Measurements from ENCODE around the gene CDK4.
"Not testable (repeated sequence)": the region's sequence is repeated elsewhere in the genome, so short reads cannot be mapped to it uniquely, and the experiment has no call there.

Gene CDK4

GRCh38 chr12:57724936-57725740 is 27.0 kb downstream of the CDK4 start:
- DNase-seq (ENCODE audit: low read depth), result no peak

- DNase-seq (ENCODE audit: low read depth), result no peak
Observed at GRCh38 chr12:57724003-57724935, 27.8 kb downstream of the CDK4 start.

- DNase-seq (ENCODE audit: low read depth), result no peak
Observed at GRCh38 chr12:57723630-57723962, 28.5 kb downstream of the CDK4 start.

- no peak for DNase-seq (ENCODE audit: low read depth)
Observed at GRCh38 chr12:57722716-57723629, 29.1 kb downstream of the CDK4 start.

GRCh38 chr12:57721846-57722608 is 30.1 kb downstream of the CDK4 start:
- DNase-seq (ENCODE audit: low read depth), result not testable (repeated sequence)

GRCh38 chr12:57720606-57721595 is 31.2 kb downstream of the CDK4 start:
- DNase-seq (ENCODE audit: low read depth), result no peak

GRCh38 chr12:57719777-57720605 is 32.1 kb downstream of the CDK4 start:
- no peak for DNase-seq (ENCODE audit: low read depth)

GRCh38 chr12:57718641-57719528 is 33.2 kb downstream of the CDK4 start:
- DNase-seq (ENCODE audit: low read depth), result no peak

- DNase-seq (ENCODE audit: low read depth), result no peak
Observed at GRCh38 chr12:57717846-57718640, 34.1 kb downstream of the CDK4 start.

GRCh38 chr12:57717131-57717530 is 35.0 kb downstream of the CDK4 start:
- DNase-seq (ENCODE audit: low read depth), result no peak

GRCh38 chr12:57716305-57716704 is 35.8 kb downstream of the CDK4 start:
- no peak for DNase-seq (ENCODE audit: low read depth)

- DNase-seq (ENCODE audit: low read depth), result no peak
Observed at GRCh38 chr12:57715786-57716185, 36.3 kb downstream of the CDK4 start.

- not testable (repeated sequence) for DNase-seq (ENCODE audit: low read depth)
Observed at GRCh38 chr12:57715036-57715748, 36.9 kb downstream of the CDK4 start.

GRCh38 chr12:57713209-57713608 is 38.9 kb downstream of the CDK4 start:
- DNase-seq (ENCODE audit: low read depth), result no peak

- DNase-seq (ENCODE audit: low read depth), result no peak
Observed at GRCh38 chr12:57712701-57713100, 39.4 kb downstream of the CDK4 start.

GRCh38 chr12:57708296-57708695 is 43.8 kb downstream of the CDK4 start:
- no peak for DNase-seq (ENCODE audit: low read depth)

GRCh38 chr12:57707250-57707649 is 44.9 kb downstream of the CDK4 start:
- DNase-seq (ENCODE audit: low read depth), result no peak
